Globus pallidus (tissue), 1 donor: Measurements from ENCODE around the gene SFTPA2.
A peak's percentile ranks its signal among the peaks of the same experiment; 100 is the strongest.
"Not testable (repeated sequence)": the region's sequence is repeated elsewhere in the genome, so short reads cannot be mapped to it uniquely, and the experiment has no call there.

ENCODE experiments used
- DNase-seq: peaks from one replicate; pipeline ENCODE4 v3.0.0-alpha.2; 2015; ENCODE audit warnings: low spot score

The SFTPA2 gene

GRCh38 chr10:79559726-79560125, 481 bp downstream of the SFTPA2 start:
- no peak for DNase-seq

- not testable (repeated sequence) for DNase-seq
Observed at GRCh38 chr10:79556961-79557360, 3.2 kb downstream of the SFTPA2 start.

GRCh38 chr10:79555354-79556309, 4.6 kb downstream of the SFTPA2 start:
- no peak for DNase-seq

GRCh38 chr10:79552143-79552542, 8.1 kb downstream of the SFTPA2 start:
- DNase-seq: no peak

GRCh38 chr10:79547973-79548372, 12.2 kb downstream of the SFTPA2 start:
- DNase-seq: no peak

GRCh38 chr10:79547128-79547527, 13.1 kb downstream of the SFTPA2 start:
- not testable (repeated sequence) for DNase-seq

GRCh38 chr10:79544926-79545659, 15.1 kb downstream of the SFTPA2 start:
- not testable (repeated sequence) for DNase-seq

- not testable (repeated sequence) for DNase-seq
Observed at GRCh38 chr10:79544408-79544807, 15.8 kb downstream of the SFTPA2 start.

GRCh38 chr10:79542626-79543025, 17.6 kb downstream of the SFTPA2 start:
- DNase-seq: peak; percentile 4

- DNase-seq: not testable (repeated sequence)
Observed at GRCh38 chr10:79540930-79541329, 19.3 kb downstream of the SFTPA2 start.

GRCh38 chr10:79538311-79538710, 21.9 kb downstream of the SFTPA2 start:
- not testable (repeated sequence) for DNase-seq

- DNase-seq: not testable (repeated sequence)
Observed at GRCh38 chr10:79533903-79534175, 26.4 kb downstream of the SFTPA2 start.

- not testable (repeated sequence) for DNase-seq
Observed at GRCh38 chr10:79533142-79533902, 26.9 kb downstream of the SFTPA2 start.

- DNase-seq: not testable (repeated sequence)
Observed at GRCh38 chr10:79528261-79528660, 31.9 kb downstream of the SFTPA2 start.

- not testable (repeated sequence) for DNase-seq
Observed at GRCh38 chr10:79525049-79525710, 35.0 kb downstream of the SFTPA2 start.

GRCh38 chr10:79523157-79523853, 36.9 kb downstream of the SFTPA2 start:
- DNase-seq: not testable (repeated sequence)

GRCh38 chr10:79522464-79522863, 37.7 kb downstream of the SFTPA2 start:
- DNase-seq: not testable (repeated sequence)

GRCh38 chr10:79521751-79522150, 38.5 kb downstream of the SFTPA2 start:
- DNase-seq: not testable (repeated sequence)

- not testable (repeated sequence) for DNase-seq
Observed at GRCh38 chr10:79517567-79517966, 42.6 kb downstream of the SFTPA2 start.

GRCh38 chr10:79516532-79517205, 43.5 kb downstream of the SFTPA2 start:
- not testable (repeated sequence) for DNase-seq
